ENCODE data around the gene TTC3. TPM values are rescaled to one million over a fixed set of nuclear protein-coding genes. Genes with fewer than 3 reads are reported as not detected.

Gene TTC3
- total RNA-seq, 1 donor: 372 TPM

DNA sequence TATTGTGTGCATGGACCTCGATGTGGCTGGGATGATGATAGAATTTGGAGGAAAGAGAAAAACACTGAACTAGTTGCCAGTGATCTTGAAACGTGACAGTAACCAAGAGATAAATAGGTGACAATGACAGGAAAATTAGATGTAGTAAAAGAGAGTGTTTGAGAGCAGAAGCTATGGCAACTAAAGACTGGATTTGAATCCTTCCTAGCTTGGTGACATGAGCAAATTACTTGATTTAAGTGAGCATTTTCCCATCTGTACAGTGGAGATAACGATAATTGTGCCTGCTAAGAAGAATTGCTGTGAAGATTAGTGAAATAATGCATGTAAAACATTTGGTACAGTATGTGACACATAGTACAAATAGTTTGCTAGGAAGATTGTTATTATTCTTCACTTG, 12.7 kb downstream of the TTC3 start:
- DNase-seq (ENCODE audit: low read depth): no peak
- no peak for TF ChIP-seq CTCF (IDR thresholded peaks at IDR 0.05; ENCODE audit: insufficient read depth, low read length)
- no peak overlapping the region for H3K4me3 ChIP-seq (ENCODE audit: low read depth, low read length)

- peak; percentile 55 for TF ChIP-seq CTCF (IDR thresholded peaks at IDR 0.05; ENCODE audit: insufficient read depth, low read length)
- peak; percentile 80 for DNase-seq (ENCODE audit: low read depth)
These were observed 14.1 kb downstream of the TTC3 start for GRCh38 chr21:37087188-37087587.

DNA sequence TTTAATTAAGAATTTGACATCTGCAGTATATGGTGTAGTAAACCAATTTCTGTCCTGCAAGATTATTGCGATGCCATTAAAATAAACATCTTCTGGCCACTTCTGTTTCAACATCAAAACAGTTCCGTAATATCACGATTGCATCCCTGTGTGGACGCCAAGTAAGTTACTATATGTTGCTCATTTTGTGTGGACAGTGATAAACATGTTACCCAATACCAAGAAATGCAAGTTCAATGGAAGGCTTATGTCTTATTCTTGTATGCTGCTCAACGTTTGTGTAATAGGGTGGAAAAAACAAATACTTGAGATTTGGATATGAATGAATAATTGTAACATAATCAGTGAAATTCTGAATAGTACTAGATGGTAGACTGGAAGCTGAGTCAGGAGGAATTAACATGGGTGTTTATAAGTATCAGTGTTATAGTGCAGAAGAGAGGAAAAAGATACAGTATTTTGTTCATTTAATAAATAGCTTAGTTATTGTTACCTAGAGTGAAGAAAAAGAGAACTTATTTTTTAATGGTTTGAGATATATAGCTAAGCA, 15.2 kb downstream of the TTC3 start:
- DNase-seq (ENCODE audit: low read depth): no peak
- no peak for TF ChIP-seq CTCF (IDR thresholded peaks at IDR 0.05; ENCODE audit: insufficient read depth, low read length)
- H3K4me3 ChIP-seq (ENCODE audit: low read depth, low read length): no peak overlapping the region

More at GRCh38 chr21:37087188-37087587, 14.1 kb downstream of the TTC3 start:
- H3K4me3 ChIP-seq (ENCODE audit: low read depth, low read length): no peak overlapping the region

GRCh38 chr21:37093977-37094376, 20.9 kb downstream of the TTC3 start:
- no peak for DNase-seq (ENCODE audit: low read depth)
- TF ChIP-seq CTCF (IDR thresholded peaks at IDR 0.05; ENCODE audit: insufficient read depth, low read length): no peak
- H3K4me3 ChIP-seq (ENCODE audit: low read depth, low read length): no peak overlapping the region

GRCh38 chr21:37095821-37096220, 22.8 kb downstream of the TTC3 start:
- H3K4me3 ChIP-seq (ENCODE audit: low read depth, low read length): no peak overlapping the region
- no peak for DNase-seq (ENCODE audit: low read depth)
- TF ChIP-seq CTCF (IDR thresholded peaks at IDR 0.05; ENCODE audit: insufficient read depth, low read length): no peak

- H3K4me3 ChIP-seq (ENCODE audit: low read depth, low read length): no peak overlapping the region
- DNase-seq (ENCODE audit: low read depth): no peak
- no peak for TF ChIP-seq CTCF (IDR thresholded peaks at IDR 0.05; ENCODE audit: insufficient read depth, low read length)
These were observed 25.7 kb downstream of the TTC3 start for GRCh38 chr21:37098751-37099150.

GRCh38 chr21:37100316-37100715, 27.3 kb downstream of the TTC3 start:
- no peak overlapping the region for H3K4me3 ChIP-seq (ENCODE audit: low read depth, low read length)
- no peak for DNase-seq (ENCODE audit: low read depth)
- TF ChIP-seq CTCF (IDR thresholded peaks at IDR 0.05; ENCODE audit: insufficient read depth, low read length): no peak
